Retinal pigment epithelial cell (primary cell): ENCODE results near the gene FANCL.
"Not testable (repeated sequence)": the region's sequence is repeated elsewhere in the genome, so short reads cannot be mapped to it uniquely, and the experiment has no call there.

ENCODE experiments used
- DNase-seq: peaks from one replicate; pipeline ENCODE4 v3.0.0-alpha.2; 2010; ENCODE audit warnings: low read depth
- H3K4me3 ChIP-seq: 2 replicates; pipeline ENCODE4 v1.5.1; 2011; ENCODE audit warnings: mild to moderate bottlenecking, low read length, control low read depth, moderate library complexity
- TF ChIP-seq, protein P1 (sequence below): conservative IDR thresholded peaks from 2 replicates; pipeline ENCODE4 v1.5.1; 2011; ENCODE audit warnings: low read depth, low read length, control low read depth, inconsistent platforms

The FANCL gene

DNA sequence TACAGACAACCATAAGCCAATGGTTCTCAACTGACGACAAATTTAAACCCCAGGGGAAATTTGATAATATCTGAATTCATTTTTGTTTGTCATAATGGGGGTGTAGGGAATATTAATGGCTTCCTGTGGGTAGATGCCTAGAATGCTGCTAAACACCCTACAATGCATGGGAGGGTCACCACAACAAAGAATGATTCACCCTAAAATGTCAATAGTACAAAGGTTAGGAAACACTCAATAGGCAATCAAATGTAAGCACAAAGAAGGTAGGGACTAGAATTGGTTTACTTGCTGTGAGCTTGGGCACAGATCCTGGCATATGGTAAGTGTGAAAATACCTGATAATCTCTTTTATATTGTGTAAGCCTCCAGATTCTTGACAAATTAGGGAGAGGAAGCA, 20.1 kb upstream of the FANCL start:
- H3K4me3 ChIP-seq: no peak overlapping the region
- TF ChIP-seq, protein P1, sequence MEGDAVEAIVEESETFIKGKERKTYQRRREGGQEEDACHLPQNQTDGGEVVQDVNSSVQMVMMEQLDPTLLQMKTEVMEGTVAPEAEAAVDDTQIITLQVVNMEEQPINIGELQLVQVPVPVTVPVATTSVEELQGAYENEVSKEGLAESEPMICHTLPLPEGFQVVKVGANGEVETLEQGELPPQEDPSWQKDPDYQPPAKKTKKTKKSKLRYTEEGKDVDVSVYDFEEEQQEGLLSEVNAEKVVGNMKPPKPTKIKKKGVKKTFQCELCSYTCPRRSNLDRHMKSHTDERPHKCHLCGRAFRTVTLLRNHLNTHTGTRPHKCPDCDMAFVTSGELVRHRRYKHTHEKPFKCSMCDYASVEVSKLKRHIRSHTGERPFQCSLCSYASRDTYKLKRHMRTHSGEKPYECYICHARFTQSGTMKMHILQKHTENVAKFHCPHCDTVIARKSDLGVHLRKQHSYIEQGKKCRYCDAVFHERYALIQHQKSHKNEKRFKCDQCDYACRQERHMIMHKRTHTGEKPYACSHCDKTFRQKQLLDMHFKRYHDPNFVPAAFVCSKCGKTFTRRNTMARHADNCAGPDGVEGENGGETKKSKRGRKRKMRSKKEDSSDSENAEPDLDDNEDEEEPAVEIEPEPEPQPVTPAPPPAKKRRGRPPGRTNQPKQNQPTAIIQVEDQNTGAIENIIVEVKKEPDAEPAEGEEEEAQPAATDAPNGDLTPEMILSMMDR: no peak
- DNase-seq: no peak

DNA sequence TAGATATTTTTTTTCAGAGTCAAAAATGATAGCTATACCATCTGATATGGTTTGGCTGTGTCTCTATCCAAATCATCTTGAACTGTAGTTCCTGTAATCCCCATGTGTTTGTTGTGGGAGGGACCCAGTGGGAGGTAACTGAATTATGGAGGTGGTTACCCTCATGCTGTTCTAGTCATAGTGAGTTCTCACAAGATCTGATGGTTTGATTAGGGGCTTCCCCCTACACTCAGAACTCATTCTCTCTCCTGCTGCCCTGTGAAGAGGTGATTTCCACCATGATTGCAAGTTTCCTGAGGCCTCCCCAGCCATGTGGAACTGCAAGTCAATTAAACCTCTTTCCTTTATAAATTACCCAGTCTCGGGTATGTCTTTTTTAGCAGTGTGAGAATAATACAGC, 17.3 kb upstream of the FANCL start:
- not testable (repeated sequence) for DNase-seq, H3K4me3 ChIP-seq

DNA sequence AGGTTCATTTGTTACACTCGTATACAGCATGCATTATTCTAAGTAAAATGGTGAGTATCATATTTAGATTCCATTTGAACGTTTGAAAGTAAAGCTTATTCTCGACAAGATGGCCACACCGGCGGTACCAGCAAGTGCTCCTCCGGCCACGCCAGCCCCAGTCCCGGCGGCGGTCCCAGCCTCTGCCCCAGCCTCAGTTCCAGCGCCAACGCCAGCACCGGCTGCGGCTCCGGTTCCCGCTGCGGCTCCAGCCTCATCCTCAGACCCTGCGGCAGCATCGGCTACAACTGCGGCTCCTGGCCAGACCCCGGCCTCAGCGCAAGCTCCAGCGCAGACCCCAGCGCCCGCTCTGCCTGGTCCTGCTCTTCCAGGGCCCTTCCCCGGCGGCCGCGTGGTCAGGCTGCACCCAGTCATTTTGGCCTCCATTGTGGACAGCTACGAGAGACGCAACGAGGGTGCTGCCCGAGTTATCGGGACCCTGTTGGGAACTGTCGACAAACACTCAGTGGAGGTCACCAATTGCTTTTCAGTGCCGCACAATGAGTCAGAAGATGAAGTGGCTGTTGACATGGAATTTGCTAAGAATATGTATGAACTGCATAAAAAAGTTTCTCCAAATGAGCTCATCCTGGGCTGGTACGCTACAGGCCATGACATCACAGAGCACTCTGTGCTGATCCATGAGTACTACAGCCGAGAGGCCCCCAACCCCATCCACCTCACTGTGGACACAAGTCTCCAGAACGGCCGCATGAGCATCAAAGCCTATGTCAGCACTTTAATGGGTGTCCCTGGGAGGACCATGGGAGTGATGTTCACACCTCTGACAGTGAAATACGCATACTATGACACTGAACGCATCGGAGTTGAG, 10.4 kb upstream of the FANCL start:
- not testable (repeated sequence) for H3K4me3 ChIP-seq, DNase-seq

DNA sequence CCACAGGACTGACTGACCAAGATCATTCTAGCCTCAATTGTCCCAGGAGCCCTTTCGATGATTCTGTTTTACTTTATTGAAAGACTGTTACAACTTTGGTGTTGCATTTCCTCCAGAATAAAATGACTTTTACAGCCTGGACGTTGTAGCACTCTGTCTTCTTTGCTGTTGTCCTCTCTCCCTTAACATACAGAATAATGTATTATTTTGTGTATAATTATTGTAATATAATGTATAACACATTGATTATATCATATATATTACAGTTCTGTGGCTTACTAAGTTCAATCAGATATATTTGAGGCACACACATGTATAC, 380 bp upstream of the FANCL start:
- DNase-seq: no peak
- peak overlapping the region; percentile 75 for H3K4me3 ChIP-seq
- TF ChIP-seq, protein P1: no peak

DNA sequence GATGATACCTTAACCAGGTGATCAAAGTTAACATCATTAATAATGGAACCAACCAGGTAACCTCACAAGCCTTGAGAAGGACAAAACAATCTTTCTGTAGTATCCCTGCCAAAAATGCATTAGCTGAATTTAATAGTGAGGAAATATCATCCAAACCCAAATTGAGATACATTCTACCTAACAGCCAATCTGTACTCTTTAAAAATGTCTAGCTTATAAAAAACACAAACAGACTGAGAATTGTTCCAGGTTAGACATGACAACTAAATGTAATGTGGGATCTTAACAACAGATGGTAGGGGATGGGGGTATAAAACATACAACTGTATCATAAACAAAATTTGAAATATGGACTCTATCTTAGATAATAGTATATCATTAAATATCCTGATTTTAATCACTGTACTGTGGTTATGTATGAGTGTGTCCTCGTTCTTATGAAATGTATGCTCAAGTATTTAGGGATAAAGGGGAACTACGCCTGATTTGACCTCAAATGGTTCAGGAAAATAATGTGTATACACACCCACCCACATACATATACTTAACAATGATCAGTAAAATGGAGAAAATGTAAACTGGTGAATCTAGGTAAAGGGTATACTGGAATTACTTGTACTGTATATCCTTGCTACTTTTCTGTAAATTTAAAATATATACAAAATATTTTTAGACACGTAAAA, 1.7 kb downstream of the FANCL start:
- no peak for DNase-seq
- TF ChIP-seq, protein P1: no peak
- H3K4me3 ChIP-seq: peak overlapping the region; percentile 75

DNA sequence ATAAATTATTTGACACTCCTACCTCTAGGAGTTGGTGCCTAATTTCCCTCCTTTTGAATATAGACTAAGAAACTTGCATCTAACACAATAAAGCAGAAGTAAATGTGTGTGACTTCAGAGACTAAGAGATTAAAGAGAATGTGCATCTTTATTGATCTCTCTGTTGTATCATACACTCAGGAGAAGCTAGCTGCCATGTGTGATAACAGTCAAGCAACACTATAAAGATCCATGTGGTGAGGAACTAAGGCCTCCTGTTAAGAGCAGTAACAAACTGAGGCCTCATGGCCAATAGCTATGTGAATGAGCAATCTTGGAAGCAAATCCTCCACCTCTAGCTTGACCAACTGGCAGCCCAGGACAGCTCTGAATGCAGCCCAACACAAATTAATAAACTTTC, 3.4 kb downstream of the FANCL start:
- DNase-seq: no peak
- TF ChIP-seq, protein P1: no peak

DNA sequence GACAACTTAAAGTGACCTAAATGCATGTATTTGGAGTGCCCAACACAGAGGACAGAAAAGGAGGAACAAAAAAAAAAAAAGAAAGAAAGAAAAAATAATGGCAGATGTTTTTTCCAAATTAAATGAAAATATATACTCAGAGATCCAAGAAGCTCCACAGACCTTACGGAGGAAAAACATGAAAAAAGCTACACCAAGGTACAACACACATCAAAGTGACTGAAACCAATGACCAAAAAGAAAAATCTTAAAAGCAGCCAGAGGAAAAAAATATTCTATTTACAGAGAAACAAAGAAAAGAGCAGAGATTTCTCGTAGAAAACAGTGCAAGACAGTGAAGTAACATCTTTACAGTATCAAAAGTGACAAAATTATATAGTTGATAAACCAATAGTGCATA, 5.1 kb downstream of the FANCL start:
- H3K4me3 ChIP-seq: no peak overlapping the region
- TF ChIP-seq, protein P1: no peak
- DNase-seq: no peak

More for the DNA sequence above, 3.4 kb downstream of the FANCL start:
- H3K4me3 ChIP-seq: no peak overlapping the region

DNA sequence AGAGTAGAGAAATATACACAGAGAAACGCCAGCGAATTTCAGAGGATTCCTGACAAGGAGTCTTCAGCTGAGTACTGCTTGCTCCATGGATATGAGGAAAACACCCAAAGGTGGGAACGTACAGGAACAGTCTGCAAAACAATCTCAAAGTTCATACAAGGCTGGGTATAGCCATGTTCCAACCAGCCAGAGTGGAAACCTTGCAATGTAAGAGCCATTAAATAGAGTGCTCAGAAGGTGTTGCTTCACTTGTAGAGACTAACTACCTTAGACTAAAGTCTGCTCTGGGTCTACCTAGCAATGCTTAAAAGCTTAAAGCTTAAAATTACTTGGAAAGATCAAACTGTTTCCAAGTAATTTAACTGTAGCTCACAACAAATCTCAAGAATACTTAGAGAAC, 6.0 kb downstream of the FANCL start:
- no peak for DNase-seq
- no peak overlapping the region for H3K4me3 ChIP-seq
- TF ChIP-seq, protein P1: no peak
